Measurements from ENCODE around the gene UTP18.

GRCh38 chr17:51341457-51341856 lies 81.1 kb downstream of the UTP18 start:
- no peak for TF ChIP-seq SMAD3 (CRISPR knock-in tag; IDR thresholded peaks at IDR 0.05; ENCODE audit: borderline replicate concordance)
- TF ChIP-seq ETV6 (CRISPR knock-in tag; IDR thresholded peaks at IDR 0.05), result no peak
- TF ChIP-seq, protein P1, sequence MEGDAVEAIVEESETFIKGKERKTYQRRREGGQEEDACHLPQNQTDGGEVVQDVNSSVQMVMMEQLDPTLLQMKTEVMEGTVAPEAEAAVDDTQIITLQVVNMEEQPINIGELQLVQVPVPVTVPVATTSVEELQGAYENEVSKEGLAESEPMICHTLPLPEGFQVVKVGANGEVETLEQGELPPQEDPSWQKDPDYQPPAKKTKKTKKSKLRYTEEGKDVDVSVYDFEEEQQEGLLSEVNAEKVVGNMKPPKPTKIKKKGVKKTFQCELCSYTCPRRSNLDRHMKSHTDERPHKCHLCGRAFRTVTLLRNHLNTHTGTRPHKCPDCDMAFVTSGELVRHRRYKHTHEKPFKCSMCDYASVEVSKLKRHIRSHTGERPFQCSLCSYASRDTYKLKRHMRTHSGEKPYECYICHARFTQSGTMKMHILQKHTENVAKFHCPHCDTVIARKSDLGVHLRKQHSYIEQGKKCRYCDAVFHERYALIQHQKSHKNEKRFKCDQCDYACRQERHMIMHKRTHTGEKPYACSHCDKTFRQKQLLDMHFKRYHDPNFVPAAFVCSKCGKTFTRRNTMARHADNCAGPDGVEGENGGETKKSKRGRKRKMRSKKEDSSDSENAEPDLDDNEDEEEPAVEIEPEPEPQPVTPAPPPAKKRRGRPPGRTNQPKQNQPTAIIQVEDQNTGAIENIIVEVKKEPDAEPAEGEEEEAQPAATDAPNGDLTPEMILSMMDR (IDR thresholded peaks at IDR 0.05), result no peak
- no peak for TF ChIP-seq ATF3 (CRISPR knock-in tag; conservative IDR thresholded peaks at IDR 0.05)
- no peak for TF ChIP-seq ATF1 (CRISPR knock-in tag; IDR thresholded peaks at IDR 0.05)
- no peak for TF ChIP-seq TEAD4 (CRISPR knock-in tag; IDR thresholded peaks at IDR 0.05)
- no peak for TF ChIP-seq SP1 (CRISPR knock-in tag; conservative IDR thresholded peaks at IDR 0.05)
- TF ChIP-seq ZNF263 (CRISPR knock-in tag; IDR thresholded peaks at IDR 0.05; ENCODE audit: low read depth), result no peak
- TF ChIP-seq, protein P2, sequence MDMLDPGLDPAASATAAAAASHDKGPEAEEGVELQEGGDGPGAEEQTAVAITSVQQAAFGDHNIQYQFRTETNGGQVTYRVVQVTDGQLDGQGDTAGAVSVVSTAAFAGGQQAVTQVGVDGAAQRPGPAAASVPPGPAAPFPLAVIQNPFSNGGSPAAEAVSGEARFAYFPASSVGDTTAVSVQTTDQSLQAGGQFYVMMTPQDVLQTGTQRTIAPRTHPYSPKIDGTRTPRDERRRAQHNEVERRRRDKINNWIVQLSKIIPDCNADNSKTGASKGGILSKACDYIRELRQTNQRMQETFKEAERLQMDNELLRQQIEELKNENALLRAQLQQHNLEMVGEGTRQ (CRISPR knock-in tag; IDR thresholded peaks at IDR 0.05), result no peak
